Bronchial epithelial cell (primary cell): ENCODE data around the gene MACC1. TPM values are rescaled to one million over a fixed set of nuclear protein-coding genes. Genes with fewer than 3 reads are reported as not detected.

Experiments used
- DNase-seq: peaks from one replicate; pipeline ENCODE4 v3.0.0-alpha.2; 2010; ENCODE audit warnings: low read depth
- FAIRE-seq: peaks from 2 replicates; lab custom pipeline; 2011; peaks lifted over from hg19 to GRCh38; lab: Jason Lieb, UNC
- H3K27me3 ChIP-seq: 2 replicates; pipeline ENCODE4 v1.5.1; 2011; ENCODE audit warnings: low read length; ENCODE audit not compliant: control insufficient read depth, insufficient read depth
- H3K36me3 ChIP-seq: 2 replicates; pipeline ENCODE4 v1.5.1; 2011; ENCODE audit warnings: low read length; ENCODE audit not compliant: control insufficient read depth, insufficient read depth
- H3K4me3 ChIP-seq: 2 replicates; pipeline ENCODE4 v1.5.1; 2011; ENCODE audit warnings: mild to moderate bottlenecking, low read depth, low read length, control low read depth
- CTCF ChIP-seq: IDR thresholded peaks from 2 replicates; pipeline ENCODE4 v1.5.1; 2011; ENCODE audit warnings: mild to moderate bottlenecking, moderate library complexity, low read length, control low read depth, inconsistent platforms; ENCODE audit not compliant: insufficient read depth, severe bottlenecking
- total RNA-seq: library from RNA; depleted of rRNA; stranded (reverse); fragments of >200 nt; gene quantifications from 2 replicates; pipeline ENCODE4 v1.2.1, GENCODE V29; 2014

MACC1 gene
- total RNA-seq, 1 donor from 2014 or later = 15.5 TPM

DNA sequence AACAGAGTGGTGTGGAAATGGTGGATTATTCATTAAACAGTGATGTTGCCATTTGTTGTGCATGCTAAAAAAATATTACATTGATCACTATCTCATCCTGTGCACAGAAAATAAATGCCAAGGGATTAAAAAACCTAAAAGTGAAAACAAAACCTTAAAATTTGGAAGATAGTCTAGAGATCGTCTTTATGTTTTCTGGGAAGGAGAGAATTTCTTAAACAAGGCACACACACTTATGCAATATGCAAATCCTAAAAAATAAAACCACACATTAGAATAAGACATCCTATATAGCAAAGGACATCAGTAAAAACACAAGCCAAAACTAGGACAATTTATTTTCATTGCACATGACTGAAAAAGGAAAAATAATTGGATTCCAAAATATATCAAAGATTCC lies 54.5 kb downstream of the MACC1 start:
- Histone ChIP-seq H3K36me3 (no peaks in the 10 kb centered on the region), H3K4me3 (no peak overlapping the region), H3K27me3 (no peaks in the 10 kb centered on the region)
- FAIRE-seq = no peak
- no peak for TF ChIP-seq CTCF
- no peak for DNase-seq

- no peak for TF ChIP-seq CTCF
- Histone ChIP-seq H3K36me3 (no peaks in the 10 kb centered on the region), H3K4me3 (no peak overlapping the region), H3K27me3 (no peaks in the 10 kb centered on the region)
- FAIRE-seq (no peak), DNase-seq (no peak)
Measured at GRCh38 chr7:20159226-20159747, 57.9 kb downstream of the MACC1 start.

- FAIRE-seq = no peak
- TF ChIP-seq CTCF = peak; percentile 21
Measured at GRCh38 chr7:20158684-20159083, 58.5 kb downstream of the MACC1 start.

DNA sequence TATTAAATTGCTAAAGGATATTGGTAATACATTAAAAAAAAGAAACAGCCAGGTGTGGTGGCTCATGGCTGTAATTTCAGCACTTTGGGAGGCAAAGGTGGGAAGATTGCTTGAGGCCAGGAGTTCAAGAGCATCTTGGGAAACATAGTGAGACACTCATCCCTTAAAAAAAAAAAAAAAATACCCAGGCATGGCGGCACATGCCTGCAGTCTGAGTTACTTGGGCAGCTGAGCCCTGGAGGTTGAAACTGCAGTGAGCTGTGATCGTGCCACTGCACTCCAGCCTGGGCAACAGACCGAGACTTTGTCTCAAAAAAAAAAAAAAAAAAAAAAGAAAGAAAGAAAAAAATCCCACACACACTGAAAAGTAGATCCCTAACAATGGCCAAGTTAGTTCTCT lies 59.7 kb downstream of the MACC1 start:
- DNase-seq = peak; percentile 88
- no peak overlapping the region for H3K4me3 ChIP-seq
- H3K36me3 ChIP-seq = no peaks in the 10 kb centered on the region
- FAIRE-seq = no peak
- H3K27me3 ChIP-seq = no peaks in the 10 kb centered on the region
- TF ChIP-seq CTCF = no peak

More at GRCh38 chr7:20158684-20159083, 58.5 kb downstream of the MACC1 start:
- Histone ChIP-seq H3K36me3 (no peaks in the 10 kb centered on the region), H3K27me3 (no peaks in the 10 kb centered on the region), H3K4me3 (no peak overlapping the region)
- peak; percentile 10 for DNase-seq

- peak; percentile 21 for DNase-seq
- FAIRE-seq = no peak
- no peaks in the 10 kb centered on the region for H3K36me3 ChIP-seq
- H3K4me3 ChIP-seq = no peak overlapping the region
- TF ChIP-seq CTCF = no peak
- no peaks in the 10 kb centered on the region for H3K27me3 ChIP-seq
Measured at GRCh38 chr7:20153999-20154398, 63.2 kb downstream of the MACC1 start.

GRCh38 chr7:20153567-20153966 lies 63.6 kb downstream of the MACC1 start:
- no peaks in the 10 kb centered on the region for H3K27me3 ChIP-seq
- FAIRE-seq (no peak), DNase-seq (peak; percentile 2)
- no peaks in the 10 kb centered on the region for H3K36me3 ChIP-seq
- TF ChIP-seq CTCF = no peak
- no peak overlapping the region for H3K4me3 ChIP-seq
